H1 (cell line): ENCODE measurements around the gene SSH2. TPM values are rescaled to one million over a fixed set of nuclear protein-coding genes. Genes with fewer than 3 reads are reported as not detected.

Source experiments
- CHD1 ChIP-seq: IDR thresholded peaks from 2 replicates; pipeline ENCODE4 v1.6.1; 2012; ENCODE audit warnings: low read depth, low read length, improper control_type of control experiment
- CTBP2 ChIP-seq: IDR thresholded peaks from 2 replicates; pipeline ENCODE4 v1.7.0; 2011; ENCODE audit warnings: borderline replicate concordance, mild to moderate bottlenecking, moderate library complexity, mixed read lengths, low read length; ENCODE audit not compliant: insufficient read depth, insufficient read length
- EP300 ChIP-seq, 2 experiments: IDR thresholded peaks; 1 replicate in 1 of 2; 2 replicates in 1 of 2; pipeline ENCODE4 v1.6.1; 2011 to 2012; ENCODE audit warnings: low read depth in 2 of 2, low read length in 2 of 2, mild to moderate bottlenecking in 2 of 2, borderline replicate concordance in 1 of 2, inconsistent platforms in 1 of 2, moderate library complexity in 1 of 2
- EZH2 ChIP-seq: fragments of 200-600 bp; sonication (generic); IDR thresholded peaks from 2 replicates; pipeline ENCODE4 v1.7.1; 2012; ENCODE audit warnings: low read depth, mild to moderate bottlenecking, moderate library complexity, low read length, inconsistent platforms; ENCODE audit not compliant: severe bottlenecking
- FOSL1 ChIP-seq: IDR thresholded peaks from 2 replicates; pipeline ENCODE4 v1.6.1; 2011; ENCODE audit warnings: mild to moderate bottlenecking, low read depth, low read length, moderate library complexity; ENCODE audit not compliant: insufficient read depth
- GABPA ChIP-seq: IDR thresholded peaks from 2 replicates; pipeline ENCODE4 v1.6.1; 2011; ENCODE audit warnings: mild to moderate bottlenecking, low read length, moderate library complexity, borderline replicate concordance; ENCODE audit not compliant: insufficient read depth
- KDM1A ChIP-seq: fragments of 200-600, 300-600 bp; sonication (generic); IDR thresholded peaks from 2 replicates; pipeline ENCODE4 v1.7.1; 2016; ENCODE audit warnings: mild to moderate bottlenecking, low read length, borderline replicate concordance
- KDM4A ChIP-seq: IDR thresholded peaks from one replicate; pipeline ENCODE4 v1.7.1; 2012; ENCODE audit warnings: low read depth, mild to moderate bottlenecking, moderate library complexity, low read length, inconsistent platforms; ENCODE audit not compliant: severe bottlenecking
- KDM5A ChIP-seq: fragments of 200-600 bp; IDR thresholded peaks from 2 replicates; pipeline ENCODE4 v1.7.1; 2012; ENCODE audit warnings: mild to moderate bottlenecking, low read length, inconsistent platforms, mixed read lengths
- POLR2AphosphoS5 ChIP-seq: IDR thresholded peaks from 2 replicates; pipeline ENCODE4 v1.6.1; 2011; ENCODE audit warnings: low read depth, low read length
- RAD21 ChIP-seq, 2 experiments: IDR thresholded peaks in 1 of 2; conservative IDR thresholded peaks in 1 of 2; 2 replicates each; pipeline ENCODE4 v1.6.1; 2011; ENCODE audit warnings: low read depth in 2 of 2, low read length in 2 of 2, improper control_type of control experiment in 1 of 2, inconsistent platforms in 1 of 2, mild to moderate bottlenecking in 1 of 2, moderate library complexity in 1 of 2
- SIN3A ChIP-seq, 2 experiments: IDR thresholded peaks in 1 of 2; conservative IDR thresholded peaks in 1 of 2; 2 replicates each; pipeline ENCODE4 v1.6.1; 2011 to 2012; ENCODE audit warnings: low read length in 2 of 2, improper control_type of control experiment in 1 of 2, low read depth in 1 of 2, mild to moderate bottlenecking in 1 of 2
- SIRT6 ChIP-seq: IDR thresholded peaks from one replicate; pipeline ENCODE4 v1.7.1; 2012; ENCODE audit warnings: low read length, inconsistent platforms
- SRF ChIP-seq: IDR thresholded peaks from 2 replicates; pipeline ENCODE4 v1.6.1; 2011; ENCODE audit warnings: mild to moderate bottlenecking, low read depth, low read length, moderate library complexity
- SUZ12 ChIP-seq: fragments of 200-600 bp; sonication (generic); IDR thresholded peaks from 2 replicates; pipeline ENCODE4 v1.6.1; 2012; ENCODE audit warnings: mild to moderate bottlenecking, inconsistent platforms, low read length, moderate library complexity, mixed read lengths
- TAF7 ChIP-seq: optimal IDR thresholded peaks from 2 replicates; pipeline ENCODE3; 2011; ENCODE audit warnings: low read depth, mild to moderate bottlenecking, inconsistent platforms, low read length, moderate library complexity, borderline replicate concordance
- TBP ChIP-seq: IDR thresholded peaks from 2 replicates; pipeline ENCODE4 v1.6.1; 2011; ENCODE audit warnings: low read depth, low read length, improper control_type of control experiment
- TCF12 ChIP-seq: IDR thresholded peaks from 2 replicates; pipeline ENCODE4 v1.6.1; 2011; ENCODE audit warnings: low read depth, mild to moderate bottlenecking, low read length
- YY1 ChIP-seq: IDR thresholded peaks from 2 replicates; pipeline ENCODE4 v1.6.1; 2011; ENCODE audit warnings: low read depth, mild to moderate bottlenecking, low read length
- polyA plus RNA-seq, 7 experiments: library from polyadenylated mRNA; depleted of rRNA in 3 of 7; stranded (reverse) in 5 of 7; unstranded in 2 of 7; fragments of >200 nt in 5 of 7; fragments of 200-250 nt in 2 of 7; gene quantifications; 1 replicate in 5 of 7; 2 replicates in 1 of 7; 4 replicates in 1 of 7; pipeline versions ENCODE4 v1.2.1 to v1.2.3, GENCODE V29; 2011 to 2013; ENCODE audit warnings: missing spikeins in 2 of 7, mixed read lengths in 2 of 7
- total RNA-seq: library from RNA; stranded (reverse); fragmentation: NEBNext Ultra II Directional; extraction: Animal tissue kit (Norgen Biotek cat#: 25700); gene quantifications from 2 replicates; pipeline ENCODE4 v1.2.1, GENCODE V29; 2021
- TF ChIP-seq, protein P1 (sequence below): IDR thresholded peaks from 2 replicates; pipeline ENCODE4 v1.6.1; 2012; ENCODE audit warnings: inconsistent platforms
- TF ChIP-seq, protein P2 (sequence below): IDR thresholded peaks from 2 replicates; pipeline ENCODE4 v1.6.1; 2011; ENCODE audit warnings: low read depth, mild to moderate bottlenecking, low read length; ENCODE audit not compliant: insufficient read depth

Gene SSH2
- total and polyA plus RNA-seq, 2 of the 8 experiments (the other 6 are each of a cell fraction or from before 2014, with no cell fraction given): 5.2 to 15.9 TPM

- TF ChIP-seq TAF7: no peak
- TF ChIP-seq SRF: no peak
- no peak for TF ChIP-seq SIN3A (conservative IDR thresholded peaks at IDR 0.05 in 1 of 2, IDR thresholded peaks at IDR 0.05 in 1 of 2; ENCODE audit: low read depth in 1 of 2, low read length in 2 of 2)
- TF ChIP-seq POLR2AphosphoS5: peak; percentile 56
- TF ChIP-seq RAD21 (IDR thresholded peaks at IDR 0.05 in 1 of 2, conservative IDR thresholded peaks at IDR 0.05 in 1 of 2; ENCODE audit: low read depth in 2 of 2, low read length in 2 of 2): no peak; a peak in 1 of 4 replicates
- TF ChIP-seq, protein P1, sequence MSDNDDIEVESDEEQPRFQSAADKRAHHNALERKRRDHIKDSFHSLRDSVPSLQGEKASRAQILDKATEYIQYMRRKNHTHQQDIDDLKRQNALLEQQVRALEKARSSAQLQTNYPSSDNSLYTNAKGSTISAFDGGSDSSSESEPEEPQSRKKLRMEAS: peak; percentile 88
- no peak for TF ChIP-seq EZH2
- no peak for TF ChIP-seq CTBP2
- no peak for TF ChIP-seq EP300 (IDR thresholded peaks at IDR 0.05; ENCODE audit: borderline replicate concordance in 1 of 2, low read depth in 2 of 2, low read length in 2 of 2)
- TF ChIP-seq, protein P2, sequence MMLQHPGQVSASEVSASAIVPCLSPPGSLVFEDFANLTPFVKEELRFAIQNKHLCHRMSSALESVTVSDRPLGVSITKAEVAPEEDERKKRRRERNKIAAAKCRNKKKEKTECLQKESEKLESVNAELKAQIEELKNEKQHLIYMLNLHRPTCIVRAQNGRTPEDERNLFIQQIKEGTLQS: no peak
- no peak for TF ChIP-seq KDM1A
- no peak for TF ChIP-seq FOSL1
- TF ChIP-seq KDM5A: no peak
- no peak for TF ChIP-seq SIRT6
- TF ChIP-seq TBP: no peak
- TF ChIP-seq CHD1: no peak
- no peak for TF ChIP-seq SUZ12
- no peak for TF ChIP-seq YY1
- no peak for TF ChIP-seq GABPA
- TF ChIP-seq TCF12: no peak
- peak; percentile 89 for TF ChIP-seq KDM4A
Observed at GRCh38 chr17:29761040-29761761, 168.8 kb downstream of the SSH2 start (continued).
